T-helper 2 cell treated with Interferon-gamma antibody and Interleukin-4, amounts not matched to agents 5 μg/mL and 100 μg/mL, for 36 hours (primary cell): ENCODE measurements around the gene OGA.

Source experiments
- DNase-seq: peaks from one replicate; pipeline ENCODE4 v3.0.0; 2021; ENCODE audit warnings: low spot score
- H3K27ac Mint-ChIP-seq: one replicate; pipeline ENCODE4 v1.8.0; 2021; ENCODE audit warnings: mild to moderate bottlenecking, mixed read lengths
- H3K27me3 Mint-ChIP-seq: one replicate; pipeline ENCODE4 v1.8.0; 2021; ENCODE audit warnings: low read depth, mixed read lengths
- H3K36me3 Mint-ChIP-seq: one replicate; pipeline ENCODE4 v1.8.0; 2021; ENCODE audit warnings: low read depth, mixed read lengths
- H3K4me1 Mint-ChIP-seq: one replicate; pipeline ENCODE4 v1.8.0; 2021; ENCODE audit warnings: low read depth, mixed read lengths
- H3K4me3 Mint-ChIP-seq: one replicate; pipeline ENCODE4 v1.8.0; 2022; ENCODE audit warnings: mild to moderate bottlenecking, moderate library complexity, mixed read lengths
- H3K9me3 Mint-ChIP-seq: one replicate; pipeline ENCODE4 v1.8.0; 2021; ENCODE audit warnings: mixed read lengths

OGA gene

GRCh38 chr10:101758858-101759257, 59.4 kb downstream of the OGA start:
- H3K36me3 Mint-ChIP-seq = no peaks in the 10 kb centered on the region
- no peak overlapping the region for H3K27ac Mint-ChIP-seq
- H3K4me3 Mint-ChIP-seq = no peak overlapping the region
- no peaks in the 10 kb centered on the region for H3K4me1 Mint-ChIP-seq
- no peaks in the 10 kb centered on the region for H3K9me3 Mint-ChIP-seq
- DNase-seq = no peak
- peaks cover 18% of the 10 kb centered on the region for H3K27me3 Mint-ChIP-seq

DNA sequence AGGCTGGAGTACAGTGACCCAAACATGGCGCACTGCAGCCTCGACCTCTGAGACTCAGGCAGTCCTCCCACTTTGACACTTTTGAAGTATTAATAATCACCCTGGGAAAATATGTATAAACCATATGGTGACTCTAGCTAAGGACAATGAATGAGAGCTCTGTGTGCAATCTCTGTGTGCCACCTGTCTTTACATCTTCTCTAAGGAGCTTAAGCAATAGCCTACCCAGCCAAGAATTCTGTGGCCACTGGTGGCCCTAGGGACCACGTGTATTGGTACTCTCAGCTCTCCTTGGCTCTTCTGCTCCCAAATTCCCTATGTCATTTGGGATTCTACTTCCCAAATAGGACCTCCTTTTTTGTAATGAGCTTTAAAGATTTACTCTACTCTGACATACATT, 66.0 kb downstream of the OGA start:
- Mint-ChIP-seq H3K9me3 (no peaks in the 10 kb centered on the region), H3K27ac (no peak overlapping the region), H3K4me1 (no peaks in the 10 kb centered on the region), H3K27me3 (peaks cover 30% of the 10 kb centered on the region), H3K36me3 (no peaks in the 10 kb centered on the region), H3K4me3 (no peak overlapping the region)
- DNase-seq = no peak

GRCh38 chr10:101749047-101750016, 68.9 kb downstream of the OGA start:
- Mint-ChIP-seq H3K36me3 (no peaks in the 10 kb centered on the region), H3K27me3 (peaks cover 26% of the 10 kb centered on the region), H3K4me1 (no peaks in the 10 kb centered on the region), H3K27ac (no peak overlapping the region), H3K9me3 (no peaks in the 10 kb centered on the region), H3K4me3 (no peak overlapping the region)
- no peak for DNase-seq

DNA sequence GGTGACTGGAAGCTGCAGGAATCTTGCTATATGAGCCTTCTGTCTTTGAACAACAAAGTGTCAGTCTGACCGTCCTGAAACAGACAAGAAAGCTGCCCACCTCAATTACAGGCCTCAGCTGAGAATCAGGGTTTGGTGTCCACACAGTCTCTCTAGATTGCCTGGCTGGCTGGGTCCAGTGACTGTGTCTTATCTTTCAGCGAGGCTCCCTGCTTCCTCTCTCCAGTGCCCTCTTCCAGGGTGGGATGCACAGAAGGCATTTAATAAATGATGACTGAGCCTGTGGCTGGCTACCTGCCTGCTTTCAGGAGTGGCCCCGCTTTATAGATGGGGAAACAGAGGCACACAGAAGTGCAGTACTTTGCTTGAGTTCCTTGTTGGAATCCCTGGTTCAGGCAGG, 69.7 kb downstream of the OGA start:
- H3K4me1 Mint-ChIP-seq = no peaks in the 10 kb centered on the region
- H3K36me3 Mint-ChIP-seq = no peaks in the 10 kb centered on the region
- no peaks in the 10 kb centered on the region for H3K9me3 Mint-ChIP-seq
- peaks cover 23% of the 10 kb centered on the region for H3K27me3 Mint-ChIP-seq
- no peak overlapping the region for H3K4me3 Mint-ChIP-seq
- H3K27ac Mint-ChIP-seq = no peak overlapping the region
- DNase-seq = no peak

DNA sequence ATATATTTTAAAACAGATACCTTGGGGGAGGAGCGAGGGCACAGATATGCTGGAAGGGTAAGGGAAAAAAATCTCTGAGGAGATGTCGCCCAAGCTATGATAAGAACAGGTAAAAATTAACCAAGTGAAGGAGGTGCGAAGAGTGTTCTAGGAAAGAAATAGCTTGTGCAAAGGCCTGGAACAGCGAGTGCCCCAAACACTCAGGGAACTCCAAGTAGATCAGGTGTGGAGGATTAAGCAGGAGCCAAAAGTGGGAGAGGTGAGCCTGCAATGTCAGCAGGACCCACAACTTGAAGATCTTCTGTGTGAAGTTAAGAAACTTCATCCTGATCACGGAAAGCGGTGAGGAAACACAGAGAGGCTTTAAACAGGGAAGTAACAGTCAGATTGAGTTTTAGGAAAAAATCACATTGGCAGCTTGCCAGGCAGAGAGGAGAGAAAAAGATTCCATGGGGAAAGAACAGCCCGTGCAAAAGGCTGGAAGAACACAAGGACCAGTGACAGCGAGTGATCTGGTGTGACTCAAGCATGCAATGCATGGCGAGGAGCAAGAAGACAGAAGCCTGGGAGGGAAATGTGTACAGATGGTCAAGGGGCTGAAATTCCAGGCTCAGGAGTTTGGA, 73.1 kb downstream of the OGA start:
- no peaks in the 10 kb centered on the region for H3K9me3 Mint-ChIP-seq
- H3K36me3 Mint-ChIP-seq = no peaks in the 10 kb centered on the region
- H3K4me1 Mint-ChIP-seq = no peaks in the 10 kb centered on the region
- no peak overlapping the region for H3K4me3 Mint-ChIP-seq
- no peak for DNase-seq
- no peak overlapping the region for H3K27ac Mint-ChIP-seq
- H3K27me3 Mint-ChIP-seq = peaks cover 27% of the 10 kb centered on the region

- no peaks in the 10 kb centered on the region for H3K36me3 Mint-ChIP-seq
- no peaks in the 10 kb centered on the region for H3K9me3 Mint-ChIP-seq
- no peak overlapping the region for H3K4me3 Mint-ChIP-seq
- H3K27ac Mint-ChIP-seq = no peak overlapping the region
- H3K4me1 Mint-ChIP-seq = no peaks in the 10 kb centered on the region
- peaks cover 30% of the 10 kb centered on the region for H3K27me3 Mint-ChIP-seq
- no peak for DNase-seq
Measured at GRCh38 chr10:101744267-101744666, 74.0 kb downstream of the OGA start.

DNA sequence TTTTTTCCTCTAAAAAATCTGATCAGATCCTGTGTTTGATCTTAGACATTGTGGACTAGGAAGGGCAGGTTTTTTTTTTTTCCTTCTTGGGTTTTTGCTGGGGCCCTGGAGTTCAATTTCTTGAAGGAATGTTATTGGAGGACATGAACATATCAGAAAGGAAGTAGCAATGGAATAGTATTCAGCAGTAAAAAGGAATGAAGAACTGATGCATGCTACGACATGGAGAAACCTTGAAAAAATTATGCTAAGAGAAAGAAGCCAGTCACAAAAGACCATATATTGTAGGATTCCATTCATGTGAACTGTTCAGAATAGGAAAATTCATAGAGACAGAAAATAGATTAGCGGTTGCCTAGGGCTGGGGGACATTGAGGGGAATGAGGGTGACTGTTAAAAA, 76.3 kb downstream of the OGA start:
- H3K4me1 Mint-ChIP-seq = no peaks in the 10 kb centered on the region
- H3K27me3 Mint-ChIP-seq = peaks cover 30% of the 10 kb centered on the region
- DNase-seq = no peak
- no peaks in the 10 kb centered on the region for H3K36me3 Mint-ChIP-seq
- H3K9me3 Mint-ChIP-seq = no peaks in the 10 kb centered on the region
- no peak overlapping the region for H3K4me3 Mint-ChIP-seq
- H3K27ac Mint-ChIP-seq = no peak overlapping the region

DNA sequence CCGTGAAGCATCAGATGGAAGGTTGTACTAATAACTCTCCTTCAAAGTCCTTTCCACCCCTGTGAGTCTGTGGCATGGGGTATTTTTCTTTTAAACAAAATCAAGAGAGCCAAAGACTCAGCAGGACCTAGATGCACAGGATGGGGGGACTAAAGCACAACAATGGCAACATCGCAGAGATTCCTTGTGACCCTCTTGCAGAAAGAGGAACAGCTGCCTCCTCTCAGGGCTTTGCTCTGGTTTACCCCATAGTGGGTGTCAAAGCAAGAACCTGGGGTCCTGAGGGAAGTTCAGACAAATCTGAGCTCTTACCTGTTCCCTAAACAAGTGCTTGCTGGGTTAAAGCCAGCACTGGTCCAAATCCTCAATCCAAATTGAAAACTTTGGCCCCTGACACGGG, 81.6 kb downstream of the OGA start:
- Mint-ChIP-seq H3K27me3 (peaks cover 23% of the 10 kb centered on the region), H3K36me3 (no peaks in the 10 kb centered on the region), H3K27ac (no peak overlapping the region), H3K4me1 (no peaks in the 10 kb centered on the region), H3K9me3 (no peaks in the 10 kb centered on the region), H3K4me3 (no peak overlapping the region)
- no peak for DNase-seq
